ENCODE results near the gene OPN4. TPM values are rescaled to one million over a fixed set of nuclear protein-coding genes. Genes with fewer than 3 reads are reported as not detected.

Gene OPN4
- total RNA-seq, 3 donors from 2014 or later = not detected

GRCh38 chr10:86688398-86688921, 34.1 kb downstream of the OPN4 start:
- Histone ChIP-seq H3K27me3 (no peaks in the 10 kb centered on the region), H3K36me3 (no peaks in the 10 kb centered on the region), H3K4me1 (no peaks in the 10 kb centered on the region), H3K27ac (no peak overlapping the region), H3K9me3 (no peaks in the 10 kb centered on the region), H3K4me3 (no peak overlapping the region)
- no peak for TF ChIP-seq POLR2A (IDR thresholded peaks at IDR 0.05)
- TF ChIP-seq, protein P1, sequence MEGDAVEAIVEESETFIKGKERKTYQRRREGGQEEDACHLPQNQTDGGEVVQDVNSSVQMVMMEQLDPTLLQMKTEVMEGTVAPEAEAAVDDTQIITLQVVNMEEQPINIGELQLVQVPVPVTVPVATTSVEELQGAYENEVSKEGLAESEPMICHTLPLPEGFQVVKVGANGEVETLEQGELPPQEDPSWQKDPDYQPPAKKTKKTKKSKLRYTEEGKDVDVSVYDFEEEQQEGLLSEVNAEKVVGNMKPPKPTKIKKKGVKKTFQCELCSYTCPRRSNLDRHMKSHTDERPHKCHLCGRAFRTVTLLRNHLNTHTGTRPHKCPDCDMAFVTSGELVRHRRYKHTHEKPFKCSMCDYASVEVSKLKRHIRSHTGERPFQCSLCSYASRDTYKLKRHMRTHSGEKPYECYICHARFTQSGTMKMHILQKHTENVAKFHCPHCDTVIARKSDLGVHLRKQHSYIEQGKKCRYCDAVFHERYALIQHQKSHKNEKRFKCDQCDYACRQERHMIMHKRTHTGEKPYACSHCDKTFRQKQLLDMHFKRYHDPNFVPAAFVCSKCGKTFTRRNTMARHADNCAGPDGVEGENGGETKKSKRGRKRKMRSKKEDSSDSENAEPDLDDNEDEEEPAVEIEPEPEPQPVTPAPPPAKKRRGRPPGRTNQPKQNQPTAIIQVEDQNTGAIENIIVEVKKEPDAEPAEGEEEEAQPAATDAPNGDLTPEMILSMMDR (IDR thresholded peaks at IDR 0.05) = peak; percentile 49 to 88 (median 80)
- intact Hi-C loops (cut with DNase I; ENCODE audit: low total_unique reads) = loop anchor here (10.0 kb wide), 1 partner anchor 216 kb away; no protein-coding TSS in a partner anchor
- peak in 1 of 2 donors; percentile 33 for DNase-seq (ENCODE audit: low spot score in 2 of 2)

GRCh38 chr10:86689146-86689545, 34.8 kb downstream of the OPN4 start:
- DNase-seq (ENCODE audit: low spot score in 2 of 2) = no peak
- H3K27ac ChIP-seq = no peak overlapping the region
- no peaks in the 10 kb centered on the region for H3K27me3 ChIP-seq
- no peaks in the 10 kb centered on the region for H3K36me3 ChIP-seq
- H3K9me3 ChIP-seq = no peaks in the 10 kb centered on the region
- no peak overlapping the region for H3K4me3 ChIP-seq
- TF ChIP-seq POLR2A (IDR thresholded peaks at IDR 0.05) (no peak), POLR2AphosphoS5 (IDR thresholded peaks at IDR 0.05) (no peak)
- TF ChIP-seq, protein P1 (IDR thresholded peaks at IDR 0.05) = no peak
- intact Hi-C loops (cut with DNase I; ENCODE audit: low total_unique reads) = loop anchor here (10.0 kb wide), 1 partner anchor 216 kb away; no protein-coding TSS in a partner anchor
- H3K4me1 ChIP-seq = no peaks in the 10 kb centered on the region

- intact Hi-C loops (cut with DNase I; ENCODE audit: low total_unique reads) = no loop called here
- H3K4me3 ChIP-seq = no peak overlapping the region
- H3K36me3 ChIP-seq = no peaks in the 10 kb centered on the region
- H3K9me3 ChIP-seq = no peaks in the 10 kb centered on the region
- no peak overlapping the region for H3K27ac ChIP-seq
- TF ChIP-seq POLR2AphosphoS5 (IDR thresholded peaks at IDR 0.05) = no peak
- no peak for TF ChIP-seq POLR2A (IDR thresholded peaks at IDR 0.05)
- no peaks in the 10 kb centered on the region for H3K4me1 ChIP-seq
- no peaks in the 10 kb centered on the region for H3K27me3 ChIP-seq
- no peak for DNase-seq (ENCODE audit: low spot score in 2 of 2)
Observed at GRCh38 chr10:86690231-86690630, 35.9 kb downstream of the OPN4 start.

GRCh38 chr10:86690657-86691084, 36.3 kb downstream of the OPN4 start:
- no peaks in the 10 kb centered on the region for H3K9me3 ChIP-seq
- TF ChIP-seq POLR2AphosphoS5 (IDR thresholded peaks at IDR 0.05) (no peak), POLR2A (IDR thresholded peaks at IDR 0.05) (no peak)
- TF ChIP-seq, protein P1 (IDR thresholded peaks at IDR 0.05) = no peak
- H3K36me3 ChIP-seq = no peaks in the 10 kb centered on the region
- H3K4me1 ChIP-seq = no peaks in the 10 kb centered on the region
- no peak overlapping the region for H3K27ac ChIP-seq
- intact Hi-C loops (cut with DNase I; ENCODE audit: low total_unique reads) = no loop called here
- no peaks in the 10 kb centered on the region for H3K27me3 ChIP-seq
- no peak for DNase-seq (ENCODE audit: low spot score in 2 of 2)
- no peak overlapping the region for H3K4me3 ChIP-seq

GRCh38 chr10:86691333-86692022, 37.1 kb downstream of the OPN4 start:
- DNase-seq (ENCODE audit: low spot score in 2 of 2) = no peak
- Histone ChIP-seq H3K4me3 (no peak overlapping the region), H3K36me3 (no peaks in the 10 kb centered on the region), H3K9me3 (no peaks in the 10 kb centered on the region), H3K27me3 (no peaks in the 10 kb centered on the region), H3K27ac (no peak overlapping the region), H3K4me1 (no peaks in the 10 kb centered on the region)
- TF ChIP-seq POLR2A (IDR thresholded peaks at IDR 0.05) (no peak), POLR2AphosphoS5 (IDR thresholded peaks at IDR 0.05) (no peak)
- TF ChIP-seq, protein P1 (IDR thresholded peaks at IDR 0.05) = no peak
- intact Hi-C loops (cut with DNase I; ENCODE audit: low total_unique reads) = no loop called here
